HT1080 (cell line): ENCODE results near the gene GNPTAB. TPM values are rescaled to one million over a fixed set of nuclear protein-coding genes. Genes with fewer than 3 reads are reported as not detected.
"Not testable (repeated sequence)": the region's sequence is repeated elsewhere in the genome, so short reads cannot be mapped to it uniquely, and the experiment has no call there.

ENCODE experiments used
- DNase-seq: peaks from one replicate; pipeline ENCODE4 v3.0.0-alpha.2; 2015; ENCODE audit warnings: low read depth
- total RNA-seq: library from RNA; depleted of rRNA; stranded (reverse); fragments of >200 nt; shearing (Covaris generic); gene quantifications from 2 replicates; pipeline ENCODE4 v1.2.3, GENCODE V29; 2014

Gene GNPTAB
- total RNA-seq, 1 experiment from 2014 or later, result 16.5 TPM

GRCh38 chr12:101854747-101855146 is 24.0 kb upstream of the GNPTAB start:
- DNase-seq, result no peak

- DNase-seq, result no peak
Measured at GRCh38 chr12:101852998-101853397, 22.2 kb upstream of the GNPTAB start.

DNA sequence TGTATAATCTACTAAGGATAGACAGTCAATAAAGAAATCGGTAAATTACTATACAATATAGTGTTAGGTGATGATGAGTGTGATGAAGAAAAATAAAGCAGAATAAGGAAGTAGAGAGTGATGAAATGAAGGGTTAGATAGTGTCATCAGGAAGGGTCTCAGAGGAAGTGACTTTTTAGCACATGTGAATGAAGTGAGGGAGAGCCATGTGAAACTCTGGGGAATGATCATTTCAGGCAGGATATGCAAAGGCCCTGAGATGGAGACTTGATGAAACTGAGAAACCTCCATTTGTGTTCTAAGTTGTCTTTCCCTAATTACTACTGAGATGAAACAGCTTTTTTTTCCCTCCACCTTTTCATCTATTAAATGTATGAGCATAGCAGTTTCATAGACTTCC is 19.4 kb upstream of the GNPTAB start:
- no peak for DNase-seq

DNA sequence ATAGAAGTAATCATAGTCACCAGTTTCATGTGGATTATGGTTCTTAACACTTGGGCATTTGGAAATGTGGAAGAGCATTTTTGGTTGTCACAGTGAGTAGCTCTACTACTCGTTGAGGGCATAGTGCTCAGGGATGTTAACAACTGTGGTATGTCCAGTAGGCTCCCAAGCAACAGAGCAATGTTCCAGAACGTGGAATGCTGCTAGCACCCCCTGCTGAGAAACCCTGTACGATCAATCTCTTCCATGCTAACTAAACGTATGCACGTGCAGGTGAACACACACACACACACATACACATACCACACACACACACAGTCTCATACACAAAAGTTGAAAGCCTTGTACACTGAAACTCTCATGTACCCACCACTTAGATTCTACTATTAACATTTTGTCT is 16.6 kb upstream of the GNPTAB start:
- DNase-seq, result no peak

DNA sequence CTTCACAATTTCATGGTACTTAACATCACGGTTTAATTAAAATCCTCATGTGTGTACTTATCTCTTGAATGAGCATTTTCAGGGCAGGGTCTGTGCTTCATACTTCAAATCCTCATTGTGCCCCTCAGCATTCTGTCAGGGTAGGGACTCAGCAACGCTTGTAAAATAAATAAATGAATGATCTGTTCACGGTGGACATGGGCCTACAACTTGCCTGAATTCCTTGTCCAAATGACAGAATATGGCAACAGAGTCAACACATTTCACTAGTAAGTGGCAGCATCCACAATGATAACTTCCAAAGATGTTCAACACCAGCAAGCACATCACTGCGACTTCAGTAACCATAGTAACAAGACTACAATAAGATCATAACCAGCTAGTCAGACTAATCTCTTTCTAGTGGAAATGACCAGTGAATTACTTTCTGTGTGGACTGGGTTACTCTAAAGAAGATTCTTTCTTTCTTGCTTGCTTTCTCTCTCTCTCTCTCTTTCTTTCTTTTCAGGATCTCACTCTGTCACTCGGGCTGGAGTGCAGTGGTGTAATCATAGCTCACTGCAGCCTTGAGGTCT is 14.5 kb upstream of the GNPTAB start:
- DNase-seq, result no peak

GRCh38 chr12:101841069-101841468 is 10.3 kb upstream of the GNPTAB start:
- no peak for DNase-seq

GRCh38 chr12:101839324-101840283 is 8.8 kb upstream of the GNPTAB start:
- peak; percentile 60 for DNase-seq

- no peak for DNase-seq
Measured at GRCh38 chr12:101838628-101839323, 8.0 kb upstream of the GNPTAB start.

DNA sequence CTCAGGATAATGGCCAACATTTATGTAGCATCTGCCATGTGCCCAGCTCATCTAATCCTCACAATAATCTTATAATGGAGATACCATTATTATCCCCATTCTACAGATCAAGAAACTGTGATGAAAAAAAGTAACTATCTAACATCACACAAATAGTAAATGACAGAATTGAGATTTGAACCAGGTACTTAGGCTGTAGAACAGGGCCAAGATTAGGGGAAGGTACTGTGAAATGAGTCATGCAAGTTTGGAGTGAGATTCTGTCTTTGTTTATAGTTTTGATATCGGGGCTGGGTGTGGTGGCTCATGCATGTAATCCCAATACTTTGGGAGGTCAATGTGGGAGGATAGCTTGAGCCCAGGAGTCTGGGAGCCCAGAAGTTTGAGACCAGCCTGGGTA is 1.3 kb upstream of the GNPTAB start:
- DNase-seq, result peak; percentile 13

- DNase-seq, result no peak
Measured at GRCh38 chr12:101829639-101830366, 956 bp downstream of the GNPTAB start.

GRCh38 chr12:101828463-101829196 is 2.1 kb downstream of the GNPTAB start:
- DNase-seq, result no peak

GRCh38 chr12:101826766-101827368 is 3.9 kb downstream of the GNPTAB start:
- no peak for DNase-seq

- no peak for DNase-seq
Measured at GRCh38 chr12:101824831-101825230, 5.9 kb downstream of the GNPTAB start.

- DNase-seq, result peak; percentile 37
Measured at GRCh38 chr12:101823891-101824290, 6.9 kb downstream of the GNPTAB start.

- no peak for DNase-seq
Measured at GRCh38 chr12:101823039-101823438, 7.7 kb downstream of the GNPTAB start.

- no peak for DNase-seq
Measured at GRCh38 chr12:101819467-101819866, 11.3 kb downstream of the GNPTAB start.

- DNase-seq, result not testable (repeated sequence)
Measured at GRCh38 chr12:101818689-101819088, 12.1 kb downstream of the GNPTAB start.

- no peak for DNase-seq
Measured at GRCh38 chr12:101813117-101813516, 17.6 kb downstream of the GNPTAB start.

- not testable (repeated sequence) for DNase-seq
Measured at GRCh38 chr12:101812716-101813115, 18.0 kb downstream of the GNPTAB start.

DNA sequence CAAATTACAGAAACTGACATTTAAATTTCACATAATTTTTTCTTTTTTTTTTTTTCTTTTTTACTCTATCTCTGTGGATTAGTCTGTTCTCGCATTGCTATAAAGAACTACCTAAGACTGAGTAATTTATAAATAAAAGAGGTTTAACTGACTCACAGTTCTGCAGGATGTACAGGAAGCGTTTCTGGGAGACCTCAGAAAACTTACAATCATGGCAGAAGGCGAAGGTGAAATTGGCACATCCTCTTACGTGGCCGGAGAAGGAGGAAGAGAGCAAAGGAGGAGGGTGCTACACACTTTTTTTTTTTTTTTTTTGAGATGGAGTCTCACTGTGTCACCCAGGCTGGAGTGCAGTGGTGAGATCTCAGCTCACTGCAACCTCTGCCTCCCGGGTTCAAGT is 19.4 kb downstream of the GNPTAB start:
- DNase-seq, result not testable (repeated sequence)
